GM06990 (cell line): ENCODE results near the gene ANKDD1A.

ENCODE experiments used
- DNase-seq: peaks from one replicate; pipeline ENCODE4 v3.0.0-alpha.2; 2011; ENCODE audit not compliant: insufficient read length; ENCODE audit errors: extremely low read depth
- H3K27me3 ChIP-seq: replicated peaks from 2 replicates; pipeline ENCODE4 v1.6.0; 2011; ENCODE audit warnings: low read length; ENCODE audit not compliant: control insufficient read depth, insufficient read depth
- H3K36me3 ChIP-seq: 2 replicates; pipeline ENCODE4 v1.5.1; 2011; ENCODE audit warnings: low read length; ENCODE audit not compliant: control insufficient read depth, insufficient read depth
- H3K4me3 ChIP-seq: replicated peaks from 2 replicates; pipeline ENCODE4 v1.5.1; 2011; ENCODE audit warnings: low read depth, mild to moderate bottlenecking, control low read depth, low read length
- TF ChIP-seq, protein P1 (sequence below): IDR thresholded peaks from 2 replicates; pipeline ENCODE4 v1.5.1; 2011; ENCODE audit warnings: low read length, control low read depth, mild to moderate bottlenecking, inconsistent platforms; ENCODE audit not compliant: insufficient read depth, poor library complexity, severe bottlenecking

Gene ANKDD1A

DNA sequence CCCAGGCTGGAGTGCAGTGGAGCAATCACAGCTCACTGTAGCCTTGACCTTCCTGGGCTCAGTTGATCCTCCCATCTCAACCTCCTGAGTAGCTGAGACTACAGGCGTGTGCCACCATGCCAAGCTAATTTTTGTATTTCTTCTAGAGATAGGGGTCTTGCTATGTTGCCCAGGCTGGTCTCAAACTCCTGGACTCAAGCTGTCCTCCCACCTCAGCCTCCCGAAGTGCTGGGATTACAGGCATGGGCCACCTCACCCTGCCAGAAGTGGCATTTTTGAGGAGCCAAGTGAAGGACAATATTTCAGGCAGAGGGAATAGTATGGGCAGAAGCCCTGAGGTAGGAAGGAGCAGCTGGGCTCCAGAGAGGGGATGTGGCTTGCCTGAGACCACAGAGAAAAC is 4.7 kb downstream of the ANKDD1A start:
- no peak for DNase-seq
- TF ChIP-seq, protein P1, sequence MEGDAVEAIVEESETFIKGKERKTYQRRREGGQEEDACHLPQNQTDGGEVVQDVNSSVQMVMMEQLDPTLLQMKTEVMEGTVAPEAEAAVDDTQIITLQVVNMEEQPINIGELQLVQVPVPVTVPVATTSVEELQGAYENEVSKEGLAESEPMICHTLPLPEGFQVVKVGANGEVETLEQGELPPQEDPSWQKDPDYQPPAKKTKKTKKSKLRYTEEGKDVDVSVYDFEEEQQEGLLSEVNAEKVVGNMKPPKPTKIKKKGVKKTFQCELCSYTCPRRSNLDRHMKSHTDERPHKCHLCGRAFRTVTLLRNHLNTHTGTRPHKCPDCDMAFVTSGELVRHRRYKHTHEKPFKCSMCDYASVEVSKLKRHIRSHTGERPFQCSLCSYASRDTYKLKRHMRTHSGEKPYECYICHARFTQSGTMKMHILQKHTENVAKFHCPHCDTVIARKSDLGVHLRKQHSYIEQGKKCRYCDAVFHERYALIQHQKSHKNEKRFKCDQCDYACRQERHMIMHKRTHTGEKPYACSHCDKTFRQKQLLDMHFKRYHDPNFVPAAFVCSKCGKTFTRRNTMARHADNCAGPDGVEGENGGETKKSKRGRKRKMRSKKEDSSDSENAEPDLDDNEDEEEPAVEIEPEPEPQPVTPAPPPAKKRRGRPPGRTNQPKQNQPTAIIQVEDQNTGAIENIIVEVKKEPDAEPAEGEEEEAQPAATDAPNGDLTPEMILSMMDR, result no peak
- Histone ChIP-seq H3K27me3 (no peaks in the 10 kb centered on the region), H3K36me3 (no peaks in the 10 kb centered on the region; the same call in 1 of the 2 replicates), H3K4me3 (no peak overlapping the region)

DNA sequence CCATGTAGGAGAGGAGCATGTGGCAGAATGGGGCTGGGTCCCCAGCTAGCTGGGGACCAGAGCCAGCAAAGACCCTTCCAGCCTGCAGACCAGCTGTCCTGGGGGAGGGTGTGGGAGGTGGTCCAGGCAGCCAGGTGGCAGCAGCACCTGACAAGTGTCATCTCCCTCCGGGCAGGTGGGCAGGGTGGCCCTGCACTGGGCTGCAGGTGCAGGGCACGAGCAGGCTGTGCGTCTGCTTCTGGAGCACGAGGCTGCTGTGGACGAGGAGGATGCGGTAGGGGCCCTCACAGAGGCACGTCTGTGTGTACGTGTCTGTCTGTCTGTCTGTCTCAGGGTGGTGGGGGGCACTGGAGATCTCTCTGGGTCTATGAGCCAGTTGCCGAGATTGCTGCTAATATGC is 5.5 kb downstream of the ANKDD1A start:
- Histone ChIP-seq H3K27me3 (no peaks in the 10 kb centered on the region), H3K4me3 (no peak overlapping the region), H3K36me3 (no peaks in the 10 kb centered on the region; the same call in 1 of the 2 replicates)
- TF ChIP-seq, protein P1, result no peak
- no peak for DNase-seq

DNA sequence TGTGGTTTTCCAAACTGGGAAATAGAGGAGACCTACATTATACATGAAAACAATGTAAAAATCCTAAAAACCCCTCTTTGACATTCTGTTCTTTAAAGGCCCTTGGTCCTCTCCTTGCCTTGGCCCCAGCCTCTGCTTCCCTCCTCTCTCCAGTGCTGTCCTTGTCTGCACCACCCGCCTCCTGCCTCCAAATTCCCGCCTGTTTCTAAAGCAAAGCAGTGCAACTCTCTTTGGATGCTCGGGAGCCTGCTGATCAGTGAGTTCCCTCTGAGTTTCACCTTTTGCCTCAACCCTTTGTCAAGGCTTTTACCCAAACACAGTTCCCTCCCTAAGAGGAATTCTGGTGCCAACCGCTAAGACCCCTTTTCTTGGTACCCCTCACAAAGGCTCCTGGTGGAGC is 8.0 kb downstream of the ANKDD1A start:
- H3K36me3 ChIP-seq, result no peaks in the 10 kb centered on the region; the same call in 1 of the 2 replicates

DNA sequence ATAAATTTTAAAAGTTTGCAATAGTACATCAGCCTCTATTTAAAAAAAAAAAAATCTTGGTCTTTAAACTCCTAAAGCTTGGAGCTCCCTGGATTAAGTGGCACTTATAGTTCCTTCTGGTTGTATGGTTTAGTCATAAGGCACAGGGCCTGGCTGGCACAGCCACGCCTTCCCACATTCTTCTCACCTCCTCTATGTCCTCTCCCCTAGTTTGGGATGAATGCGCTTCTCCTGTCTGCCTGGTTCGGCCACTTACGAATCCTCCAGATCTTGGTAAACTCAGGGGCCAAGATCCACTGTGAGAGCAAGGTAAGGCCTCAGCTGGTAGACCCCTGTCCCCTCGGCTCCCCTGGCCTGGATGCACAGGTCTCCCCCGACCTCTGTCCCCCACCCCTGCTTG is 10.0 kb downstream of the ANKDD1A start:
- Histone ChIP-seq H3K36me3 (no peaks in the 10 kb centered on the region; the same call in 1 of the 2 replicates), H3K4me3 (no peak overlapping the region), H3K27me3 (no peaks in the 10 kb centered on the region)
- DNase-seq, result no peak
- TF ChIP-seq, protein P1, result no peak

More for the DNA sequence above, 8.0 kb downstream of the ANKDD1A start:
- Histone ChIP-seq H3K27me3 (no peaks in the 10 kb centered on the region), H3K4me3 (no peak overlapping the region)
- TF ChIP-seq, protein P1, result no peak
- DNase-seq, result no peak

DNA sequence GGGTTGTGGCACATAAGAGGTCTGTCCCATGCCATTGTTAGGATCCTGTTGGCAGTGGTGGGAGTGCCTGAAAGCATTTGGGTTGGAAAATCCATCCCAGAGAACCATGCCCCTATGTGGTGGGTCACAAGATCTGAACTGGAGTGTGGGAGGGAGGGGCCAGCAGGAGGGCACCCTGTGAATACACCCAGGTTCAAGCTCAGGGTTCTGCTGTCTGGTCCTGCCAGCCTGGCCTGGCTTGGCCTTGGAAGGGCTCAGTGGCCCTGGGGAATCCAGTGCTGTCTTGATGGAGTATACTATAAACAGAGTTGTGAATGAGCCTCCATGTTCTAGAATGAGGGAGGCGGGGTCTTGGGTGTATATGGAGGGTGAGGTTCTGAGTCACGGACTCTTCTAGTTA is 11.8 kb downstream of the ANKDD1A start:
- TF ChIP-seq, protein P1, result no peak
- H3K36me3 ChIP-seq, result no peaks in the 10 kb centered on the region
- H3K4me3 ChIP-seq, result no peak overlapping the region
- no peaks in the 10 kb centered on the region for H3K27me3 ChIP-seq
- no peak for DNase-seq
